IMR-90 (cell line): ENCODE results near the gene UNC13A. TPM values are rescaled to one million over a fixed set of nuclear protein-coding genes. Genes with fewer than 3 reads are reported as not detected.

Experiments used
- ATAC-seq: fragments of 200-7000 bp; cut with Tn5 transposase; 2 replicates; pipeline ENCODE4 v1.9.1; 2020; ENCODE audit warnings: low read depth, mild to moderate bottlenecking, moderate library complexity
- BruUV-seq: library from RNA; stranded (reverse); fragments of 400-500 nt; replicated peaks from 2 replicates; lab custom pipeline; 2021; lab: Mats Ljungman, UMichigan
- CTCF ChIA-PET: fragments of 300-600 bp; formaldehyde crosslinking; extraction: SDS; loops from one replicate; lab custom pipeline; 2021; ENCODE audit warnings: antibody characterized with exemption; lab: Yijun Ruan, JAX
- POLR2A ChIA-PET: fragments of 300-600 bp; sonication (Branson Sonifier 250); formaldehyde crosslinking; loops from one replicate; lab custom pipeline; 2022; ENCODE audit warnings: antibody characterized with exemption; ENCODE audit not compliant: unreplicated experiment; lab: Charles Lee
- DNase-seq: peaks from one replicate; pipeline ENCODE4 v3.0.0; 2013
- H2AFZ ChIP-seq: replicated peaks from 2 replicates; pipeline ENCODE3; 2013; ENCODE audit warnings: low read length, mild to moderate bottlenecking; ENCODE audit not compliant: poor library complexity
- H2AK5ac ChIP-seq: 2 replicates; pipeline ENCODE4 v1.6.1; 2013; ENCODE audit warnings: low read depth, low read length, inconsistent platforms
- H2AK9ac ChIP-seq: replicated peaks from 2 replicates; pipeline ENCODE3; 2013; ENCODE audit warnings: mild to moderate bottlenecking, low read depth, low read length, moderate library complexity; ENCODE audit not compliant: poor library complexity
- H2BK120ac ChIP-seq: 2 replicates; pipeline ENCODE4 v1.6.1; 2013; ENCODE audit warnings: low read depth, low read length, inconsistent platforms
- H2BK15ac ChIP-seq: 3 replicates; pipeline ENCODE4 v1.6.1; 2013; ENCODE audit warnings: low read depth, low read length, inconsistent platforms
- H2BK20ac ChIP-seq: 2 replicates; pipeline ENCODE4 v1.6.1; 2013; ENCODE audit warnings: low read depth, mild to moderate bottlenecking, inconsistent platforms, low read length, moderate library complexity
- H2BK5ac ChIP-seq: 2 replicates; pipeline ENCODE4 v1.6.1; 2013; ENCODE audit warnings: mild to moderate bottlenecking, low read depth, low read length, inconsistent platforms; ENCODE audit not compliant: poor library complexity, severe bottlenecking
- H3K14ac ChIP-seq: replicated peaks from 2 replicates; pipeline ENCODE4 v1.6.1; 2013; ENCODE audit warnings: low read depth, low read length, inconsistent platforms
- H3K18ac ChIP-seq: 2 replicates; pipeline ENCODE4 v1.6.1; 2013; ENCODE audit warnings: low read depth, low read length, control low read depth
- H3K23ac ChIP-seq: 2 replicates; pipeline ENCODE4 v1.6.1; 2013; ENCODE audit warnings: low read depth, low read length, inconsistent platforms
- H3K27ac ChIP-seq: 2 replicates; pipeline ENCODE4 v1.5.1; 2013; ENCODE audit warnings: mild to moderate bottlenecking, control low read depth, low read length; ENCODE audit not compliant: insufficient read depth
- H3K27me3 ChIP-seq: 2 replicates; pipeline ENCODE4 v1.6.1; 2013; ENCODE audit warnings: low read length; ENCODE audit not compliant: control insufficient read depth, insufficient read depth
- H3K36me3 ChIP-seq: 2 replicates; pipeline ENCODE4 v1.6.1; 2013; ENCODE audit warnings: low read length, mixed read lengths; ENCODE audit not compliant: control insufficient read depth, insufficient read depth
- H3K4ac ChIP-seq: 2 replicates; pipeline ENCODE4 v1.6.1; 2013; ENCODE audit warnings: low read depth, low read length, inconsistent platforms
- H3K4me1 ChIP-seq: 2 replicates; pipeline ENCODE4 v1.6.1; 2013; ENCODE audit warnings: low read length, mixed read lengths; ENCODE audit not compliant: control insufficient read depth, insufficient read depth
- H3K4me2 ChIP-seq: 2 replicates; pipeline ENCODE4 v1.6.1; 2013; ENCODE audit warnings: low read depth, mild to moderate bottlenecking, control low read depth, low read length, moderate library complexity
- H3K4me3 ChIP-seq: 2 replicates; pipeline ENCODE4 v1.5.1; 2013; ENCODE audit warnings: low read depth, mild to moderate bottlenecking, control low read depth, low read length, moderate library complexity; ENCODE audit not compliant: insufficient read depth
- H3K56ac ChIP-seq: 2 replicates; pipeline ENCODE4 v1.6.1; 2013; ENCODE audit warnings: low read length, inconsistent platforms; ENCODE audit not compliant: insufficient read depth; ENCODE audit errors: extremely low read depth
- H3K79me1 ChIP-seq, 2 experiments: 2 replicates each; pipeline ENCODE4 v1.6.1; 2013; ENCODE audit warnings: low read length in 2 of 2, inconsistent platforms in 1 of 2, low read depth in 1 of 2
- H3K9ac ChIP-seq: 2 replicates; pipeline ENCODE4 v1.6.1; 2013; ENCODE audit warnings: low read depth, low read length, control low read depth
- H3K9me1 ChIP-seq: 2 replicates; pipeline ENCODE4 v1.6.1; 2013; ENCODE audit warnings: low read length, inconsistent platforms; ENCODE audit not compliant: insufficient read depth
- H3K9me3 ChIP-seq: 2 replicates; pipeline ENCODE4 v1.6.1; 2013; ENCODE audit warnings: low read length; ENCODE audit not compliant: control insufficient read depth, insufficient read depth
- H4K20me1 ChIP-seq: 2 replicates; pipeline ENCODE4 v1.6.1; 2013; ENCODE audit warnings: low read length, inconsistent platforms; ENCODE audit not compliant: insufficient read depth
- H4K5ac ChIP-seq: 2 replicates; pipeline ENCODE4 v1.6.1; 2013; ENCODE audit warnings: mild to moderate bottlenecking, low read depth, low read length, control low read depth
- H4K8ac ChIP-seq, 2 experiments: 2 replicates each; pipeline ENCODE4 v1.6.1; 2013; ENCODE audit warnings: low read depth in 2 of 2, low read length in 2 of 2, control low read depth in 1 of 2, inconsistent platforms in 1 of 2
- H4K91ac ChIP-seq: 2 replicates; pipeline ENCODE4 v1.6.1; 2013; ENCODE audit warnings: low read depth, low read length, inconsistent platforms; ENCODE audit not compliant: insufficient read depth
- CEBPB ChIP-seq: IDR thresholded peaks from 2 replicates; pipeline ENCODE4 v1.6.1; 2012; ENCODE audit warnings: low read depth, low read length, improper control_type of control experiment
- FOS ChIP-seq: fragments of 150-350 bp; IDR thresholded peaks from 2 replicates; pipeline ENCODE4 v1.6.1; 2016; ENCODE audit warnings: low read depth, low read length
- MAFK ChIP-seq: IDR thresholded peaks from 2 replicates; pipeline ENCODE4 v1.6.1; 2012; ENCODE audit warnings: low read depth, low read length, improper control_type of control experiment
- MXI1 ChIP-seq: IDR thresholded peaks from 2 replicates; pipeline ENCODE4 v1.6.1; 2012; ENCODE audit warnings: low read depth, mild to moderate bottlenecking, low read length, moderate library complexity, borderline replicate concordance
- SMC3 ChIP-seq: fragments of 150-350 bp; IDR thresholded peaks from 2 replicates; pipeline ENCODE4 v1.6.1; 2016; ENCODE audit warnings: low read depth, mild to moderate bottlenecking, antibody characterized with exemption, low read length, moderate library complexity
- WGBS, 2 experiments: methylation state at CpG; one replicate each; pipeline versions ENCODE4 v1.1.5 to v1.1.7; 2013; ENCODE audit warnings: missing lambda C conversion rate in 2 of 2; ENCODE audit not compliant: insufficient read length in 1 of 2; ENCODE audit errors: extremely low coverage in 2 of 2; 5-methylcytosine and 5-hydroxymethylcytosine counted together
- dilution Hi-C: fragments of 300-500 bp; cut with HindIII; formaldehyde crosslinking; loops from one replicate; pipeline ENCODE4 v1.14.3; 2018; ENCODE audit warnings: low sequenced_read_pairs; ENCODE audit not compliant: unreplicated experiment
- in situ Hi-C: fragments of 300-500 bp; cut with MboI; formaldehyde crosslinking; loops from 3 replicates; pipeline ENCODE4 v1.14.3; 2019; ENCODE audit warnings: low sequenced_read_pairs, inconsistent platforms, mixed read lengths
- intact Hi-C: fragments of 100-400 bp; cut with micrococcal nuclease; formaldehyde crosslinking; loops from 2 replicates; pipeline ENCODE4 v1.10.0; 2022
- polyA plus RNA-seq, 3 experiments: library from polyadenylated mRNA; depleted of rRNA; stranded (reverse); fragments of >200 nt; gene quantifications; 2 replicates each; pipeline ENCODE4 v1.2.3, GENCODE V29; 2012; ENCODE audit warnings: low replicate concordance in 1 of 3
- total RNA-seq: library from RNA; depleted of rRNA; stranded (reverse); fragments of >200 nt; gene quantifications from 2 replicates; pipeline ENCODE4 v1.2.3, GENCODE V29; 2012
- TF ChIP-seq, protein P1 (sequence below): fragments of 150-350 bp; IDR thresholded peaks from 2 replicates; pipeline ENCODE4 v1.6.1; 2017; ENCODE audit warnings: mild to moderate bottlenecking, antibody characterized with exemption, low read length, low read depth

UNC13A gene
- total and polyA plus RNA-seq, 2 of the 4 experiments (the other 2 are of a cell fraction) = 0.18 to 0.22 TPM

DNA sequence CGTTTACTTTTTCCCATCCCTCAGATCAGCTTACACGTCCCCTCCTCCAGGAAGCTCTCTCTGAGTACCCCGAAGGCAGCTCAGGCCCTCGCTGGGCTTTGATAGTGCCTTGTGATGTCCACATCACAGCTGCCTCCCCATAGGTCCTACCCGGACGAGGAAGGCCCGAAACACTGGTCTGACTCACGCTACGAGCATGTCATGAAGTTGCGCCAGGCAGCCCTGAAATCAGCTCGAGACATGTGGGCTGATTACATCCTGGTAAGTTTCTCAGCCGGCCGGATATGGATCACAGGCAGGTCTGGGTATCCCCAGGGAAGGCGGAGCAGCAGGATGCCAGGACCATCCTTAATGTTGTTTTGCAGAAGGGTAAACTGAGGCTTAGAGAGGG is 128.0 kb downstream of the UNC13A start:
- TF ChIP-seq SMC3 (no peak), MAFK (no peak), MXI1 (peak; percentile 42; the same call in 1 of the 2 replicates), CEBPB (peak; percentile 92), FOS (peak; percentile 51)
- TF ChIP-seq, protein P1, sequence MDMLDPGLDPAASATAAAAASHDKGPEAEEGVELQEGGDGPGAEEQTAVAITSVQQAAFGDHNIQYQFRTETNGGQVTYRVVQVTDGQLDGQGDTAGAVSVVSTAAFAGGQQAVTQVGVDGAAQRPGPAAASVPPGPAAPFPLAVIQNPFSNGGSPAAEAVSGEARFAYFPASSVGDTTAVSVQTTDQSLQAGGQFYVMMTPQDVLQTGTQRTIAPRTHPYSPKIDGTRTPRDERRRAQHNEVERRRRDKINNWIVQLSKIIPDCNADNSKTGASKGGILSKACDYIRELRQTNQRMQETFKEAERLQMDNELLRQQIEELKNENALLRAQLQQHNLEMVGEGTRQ = 0 out of 2 replicates have a peak, but pooled peaks have one; percentile 25
- Histone ChIP-seq H2BK120ac (peak overlapping the region; percentile 73; the same call in 1 of the 2 replicates), H3K9me3 (no peaks in the 10 kb centered on the region), H4K20me1 (peaks cover 3% of the 10 kb centered on the region), H2AK5ac (peak overlapping the region; percentile 37; the same call in 1 of the 2 replicates), H2BK5ac (peak overlapping the region; percentile 48), H2BK15ac (peak overlapping the region; percentile 34; the same call in 1 of the 3 replicates), H3K4me3 (no peak overlapping the region), H3K9me1 (no peaks in the 10 kb centered on the region), H3K4me1 (peaks cover 3% of the 10 kb centered on the region), H3K23ac (no peak overlapping the region), H3K27me3 (no peaks in the 10 kb centered on the region), H3K4ac (peak overlapping the region; percentile 24), H2AK9ac (peak overlapping the region; percentile 90), H2BK20ac (no peak overlapping the region; the same call in 1 of the 2 replicates), H3K14ac (0 out of 2 replicates have a peak overlapping the region, but pooled peaks have one; percentile 31), H3K27ac (peak overlapping the region; percentile 59), H4K8ac (peak overlapping the region; percentile 39 to 73; a peak in 3 of 4 replicates), H3K18ac (no peak overlapping the region), H4K5ac (peak overlapping the region; percentile 64; the same call in 1 of the 2 replicates), H3K56ac (no peak overlapping the region), H3K36me3 (peaks cover 34% of the 10 kb centered on the region), H2AFZ (peak overlapping the region; percentile 34), H4K91ac (peak overlapping the region; percentile 32; the same call in 1 of the 2 replicates), H3K4me2 (no peak overlapping the region), H3K9ac (no peak overlapping the region), H3K79me1 (peaks cover 13 to 60% of the 10 kb centered on the region in 2 experiments)
- in situ Hi-C loops (no loop called here), dilution Hi-C loops (no loop called here), intact Hi-C loops (no loop called here)
- CTCF ChIA-PET = interaction anchor here (0.8 to 1.1 kb wide), 2 partner anchors 13 to 64 kb away, joined by 3 read pairs; no protein-coding TSS in a partner anchor
- peak; percentile 38 for ATAC-seq
- BruUV-seq = no TSS peak
- POLR2A ChIA-PET = interaction anchor here (0.6 kb wide), 1 partner anchor 153 kb away, joined by 4 read pairs; no protein-coding TSS in a partner anchor
- 72% methylated on average over 12 of the region's 14 CpGs; no CpG with 5 or more reads in 1 of the 2 experiments for WGBS, 2 experiments
- DNase-seq = peak; percentile 93
